HG03280 (cell line): ENCODE measurements around the gene FAM107A.
A peak's percentile ranks its signal among the peaks of the same experiment; 100 is the strongest.
"Not testable (repeated sequence)": the region's sequence is repeated elsewhere in the genome, so short reads cannot be mapped to it uniquely, and the experiment has no call there.

ENCODE experiments used
- ATAC-seq: cut with Tn5 transposase; IDR thresholded peaks from one replicate; pipeline ENCODE4 v1.9.1; 2021; ENCODE audit warnings: mild to moderate bottlenecking, moderate library complexity; ENCODE audit not compliant: unreplicated experiment

Gene FAM107A

GRCh38 chr3:58537412-58538301 lies 39.5 kb downstream of the FAM107A start:
- no peak for ATAC-seq

- no peak for ATAC-seq
Measured at GRCh38 chr3:58536501-58537411, 40.4 kb downstream of the FAM107A start, which contains the start of gene ACOX2. ACOX2 (minus strand) TSS chr3:58537190; CDS start chr3:58535106, 2,084 bp downstream.

GRCh38 chr3:58535531-58536500 lies 41.4 kb downstream of the FAM107A start:
- no peak for ATAC-seq

GRCh38 chr3:58534592-58535494 lies 42.3 kb downstream of the FAM107A start:
- no peak for ATAC-seq

GRCh38 chr3:58532794-58533220 lies 44.4 kb downstream of the FAM107A start:
- peak; percentile 89 for ATAC-seq

GRCh38 chr3:58531956-58532355 lies 45.2 kb downstream of the FAM107A start:
- ATAC-seq: no peak

GRCh38 chr3:58531555-58531954 lies 45.6 kb downstream of the FAM107A start:
- no peak for ATAC-seq

GRCh38 chr3:58530354-58530865 lies 46.8 kb downstream of the FAM107A start:
- no peak for ATAC-seq

- ATAC-seq: no peak
Measured at GRCh38 chr3:58529516-58530353, 47.5 kb downstream of the FAM107A start.

GRCh38 chr3:58528629-58529028 lies 48.6 kb downstream of the FAM107A start:
- ATAC-seq: no peak

- ATAC-seq: not testable (repeated sequence)
Measured at GRCh38 chr3:58527440-58527839, 49.8 kb downstream of the FAM107A start.

GRCh38 chr3:58526515-58526957 lies 50.7 kb downstream of the FAM107A start:
- ATAC-seq: no peak

GRCh38 chr3:58524326-58524888 lies 52.8 kb downstream of the FAM107A start:
- ATAC-seq: no peak

GRCh38 chr3:58522759-58523425 lies 54.3 kb downstream of the FAM107A start:
- no peak for ATAC-seq

GRCh38 chr3:58521917-58522631 lies 55.1 kb downstream of the FAM107A start:
- ATAC-seq: no peak

GRCh38 chr3:58521336-58521670 lies 55.9 kb downstream of the FAM107A start:
- ATAC-seq: no peak
